Cortex of kidney (tissue), 1 donor: Measurements from ENCODE around the gene TSPAN13.

Experiments used
- DNase-seq: peaks from one replicate; lab custom pipeline; 2025; lab: John Stamatoyannopoulos, UW

The TSPAN13 gene

GRCh38 chr7:16774986-16775385 is 21.4 kb downstream of the TSPAN13 start:
- DNase-seq = no peak

GRCh38 chr7:16776053-16776452 is 22.5 kb downstream of the TSPAN13 start:
- no peak for DNase-seq

GRCh38 chr7:16778476-16778875 is 24.9 kb downstream of the TSPAN13 start:
- no peak for DNase-seq

DNA sequence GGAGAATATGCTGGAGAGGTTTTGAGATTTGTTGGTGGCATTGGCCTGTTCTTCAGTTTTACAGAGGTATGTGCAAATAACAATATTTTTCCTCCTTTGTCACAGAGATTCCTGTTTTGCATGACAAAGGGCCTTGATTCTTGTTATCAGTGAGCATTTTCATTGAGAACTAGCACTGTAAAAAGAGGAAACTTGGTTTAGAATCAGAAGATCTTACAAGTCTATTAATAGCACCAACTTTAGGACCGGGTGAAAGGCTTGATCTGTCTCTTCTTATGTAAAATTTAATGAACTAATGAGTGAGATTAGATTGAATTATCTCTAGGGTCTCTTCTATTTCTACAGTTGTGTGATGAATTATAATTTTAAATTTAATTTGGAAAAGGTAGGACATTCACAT is 25.5 kb downstream of the TSPAN13 start:
- no peak for DNase-seq

- no peak for DNase-seq
These were observed 27.0 kb downstream of the TSPAN13 start for GRCh38 chr7:16780596-16780995.

DNA sequence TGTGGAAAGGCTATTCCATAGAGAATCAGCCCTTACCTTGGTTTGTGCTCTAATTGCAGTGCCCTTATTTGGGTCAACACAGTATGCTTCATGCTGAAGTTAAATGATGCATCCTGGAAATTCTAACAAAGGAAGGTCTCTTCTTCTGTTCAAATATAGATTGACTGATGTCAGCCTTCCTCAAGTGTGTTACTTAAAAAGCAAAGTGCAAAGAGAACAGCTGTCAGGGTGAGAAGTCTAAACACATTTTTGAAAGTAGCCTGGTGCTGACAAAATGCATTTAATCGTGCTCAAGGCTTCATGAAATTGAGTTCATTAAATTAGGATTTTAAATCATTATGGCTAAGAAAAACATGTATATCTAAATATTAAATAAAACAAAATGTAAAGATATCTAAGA is 31.8 kb downstream of the TSPAN13 start:
- no peak for DNase-seq

DNA sequence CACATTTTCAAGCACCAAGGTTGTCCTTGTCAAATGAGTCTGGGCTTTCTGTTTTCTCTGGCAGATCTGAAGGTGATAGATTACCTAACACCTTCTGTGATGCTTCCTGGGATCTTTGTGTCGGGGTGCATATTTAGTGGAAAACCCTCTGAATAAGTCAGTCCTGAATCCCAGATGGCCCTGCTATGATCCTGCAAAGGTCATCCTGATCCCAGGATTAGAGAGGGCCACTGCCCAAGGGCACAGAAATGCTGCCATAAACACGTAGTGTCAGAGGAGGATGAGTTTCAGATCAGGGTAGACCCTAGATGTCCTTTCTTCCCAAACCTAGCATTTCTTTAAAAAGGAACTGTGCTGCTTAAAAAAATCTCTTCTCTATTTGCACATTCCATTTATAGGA is 32.3 kb downstream of the TSPAN13 start:
- DNase-seq = no peak

DNA sequence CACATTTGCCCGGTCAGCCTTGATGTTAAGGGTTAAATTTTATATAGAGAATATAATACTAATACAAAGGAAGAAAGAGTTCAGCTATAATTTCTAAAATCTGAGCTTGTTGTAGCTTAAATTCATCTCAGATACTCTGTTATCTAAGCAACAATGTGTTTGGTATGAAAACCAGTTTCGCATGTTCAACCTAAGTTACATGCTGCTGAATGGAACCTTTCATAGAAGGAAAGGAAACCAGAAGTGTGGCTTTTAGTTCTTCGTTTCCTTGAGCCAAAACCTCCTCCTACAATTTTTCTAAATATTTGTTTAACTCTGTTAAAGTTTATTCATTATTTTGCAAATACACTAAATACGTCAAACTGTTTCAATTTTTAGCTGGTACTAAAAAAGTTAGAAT is 32.7 kb downstream of the TSPAN13 start:
- DNase-seq = no peak

GRCh38 chr7:16787127-16787526 is 33.6 kb downstream of the TSPAN13 start:
- no peak for DNase-seq

DNA sequence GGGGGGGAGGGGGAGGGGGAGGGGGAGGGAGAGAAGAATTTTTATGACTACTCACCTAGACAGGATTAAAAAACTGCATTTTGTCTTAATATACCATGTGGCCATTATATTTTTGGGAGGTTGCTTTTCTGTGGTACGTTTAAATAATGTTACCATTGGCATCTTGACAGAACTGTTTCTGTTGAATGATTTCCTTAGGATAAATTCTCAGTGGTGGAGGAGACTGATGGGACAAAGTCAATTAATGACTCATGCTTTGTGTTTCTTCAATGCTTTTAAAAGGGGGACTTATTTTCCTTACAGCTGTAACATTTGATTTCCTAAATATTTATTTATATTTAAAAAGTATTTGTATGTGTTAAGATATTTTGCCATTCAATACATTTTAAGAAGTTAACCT is 37.5 kb downstream of the TSPAN13 start:
- no peak for DNase-seq

DNA sequence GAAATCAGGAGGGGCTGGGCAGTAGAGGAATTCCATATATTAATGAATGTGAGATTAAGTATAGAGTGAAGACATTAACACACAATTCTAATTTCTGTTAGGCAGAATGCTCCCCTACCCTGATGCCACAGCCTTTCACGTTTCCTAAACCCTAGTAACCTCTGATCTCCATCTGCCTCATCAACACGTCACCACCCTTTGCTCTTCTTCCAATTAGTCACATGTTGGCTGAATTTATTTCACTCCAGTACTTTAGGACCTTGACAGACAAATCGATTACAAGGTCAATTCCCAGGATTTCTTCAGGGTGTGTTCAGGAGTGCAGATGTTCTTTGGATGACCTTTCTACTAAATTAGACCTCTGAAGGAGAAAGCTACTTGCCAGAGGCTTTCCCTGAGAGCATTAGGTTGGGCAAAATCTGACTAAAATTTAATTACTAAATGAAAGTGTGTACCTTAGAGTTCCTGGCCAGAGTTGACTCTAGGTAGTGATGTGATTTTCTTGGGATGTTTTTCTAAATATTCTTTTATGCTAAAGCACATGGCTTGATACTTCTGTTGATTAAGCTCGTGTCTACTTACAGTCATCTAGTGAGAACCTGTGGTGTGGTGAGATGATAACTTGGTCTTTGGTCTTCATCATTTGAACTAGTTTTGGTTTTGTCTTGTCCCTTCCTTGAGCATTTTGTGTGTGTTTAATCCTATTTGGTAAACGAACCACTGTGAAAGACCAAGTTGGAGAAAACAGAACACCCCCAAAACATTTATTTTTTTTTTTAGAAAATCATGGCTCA is 38.5 kb downstream of the TSPAN13 start:
- no peak for DNase-seq

DNA sequence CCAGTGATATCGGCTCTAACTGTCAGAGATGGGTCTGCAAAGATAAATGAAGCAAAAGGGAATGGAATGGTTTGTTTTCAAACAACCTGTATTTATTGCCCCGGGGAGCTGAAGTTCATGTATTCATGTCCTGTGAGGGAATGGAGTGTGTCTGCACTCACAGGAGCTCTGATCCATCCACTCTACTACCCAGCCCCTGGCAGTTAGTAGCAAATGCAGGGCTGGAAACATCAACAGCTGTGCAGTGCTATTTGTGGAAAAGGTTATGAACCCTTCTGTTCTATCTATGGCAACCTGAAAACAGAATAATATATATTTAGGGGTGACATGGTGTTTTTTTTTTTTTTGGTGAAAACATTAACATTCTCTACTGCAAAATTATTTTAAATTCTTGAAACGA is 41.4 kb downstream of the TSPAN13 start:
- no peak for DNase-seq

DNA sequence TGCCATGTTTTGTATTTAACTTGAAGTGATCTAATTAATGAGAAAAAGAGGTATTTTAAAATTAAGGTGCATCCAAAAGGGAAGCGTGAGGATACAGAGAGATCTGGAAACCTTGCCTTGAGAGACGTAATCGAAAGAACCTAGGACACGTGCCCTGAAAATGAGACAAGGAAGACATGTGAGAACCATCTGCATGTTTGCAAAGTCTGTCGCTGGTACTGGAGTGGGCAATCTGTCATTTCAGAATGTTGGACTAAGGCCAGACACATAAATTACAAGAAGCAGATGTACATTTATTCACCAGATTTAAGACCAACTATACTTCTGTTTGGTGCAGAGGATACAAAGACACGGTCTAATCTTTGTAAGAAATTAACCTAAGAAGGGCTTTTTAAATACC is 42.1 kb downstream of the TSPAN13 start:
- no peak for DNase-seq

DNA sequence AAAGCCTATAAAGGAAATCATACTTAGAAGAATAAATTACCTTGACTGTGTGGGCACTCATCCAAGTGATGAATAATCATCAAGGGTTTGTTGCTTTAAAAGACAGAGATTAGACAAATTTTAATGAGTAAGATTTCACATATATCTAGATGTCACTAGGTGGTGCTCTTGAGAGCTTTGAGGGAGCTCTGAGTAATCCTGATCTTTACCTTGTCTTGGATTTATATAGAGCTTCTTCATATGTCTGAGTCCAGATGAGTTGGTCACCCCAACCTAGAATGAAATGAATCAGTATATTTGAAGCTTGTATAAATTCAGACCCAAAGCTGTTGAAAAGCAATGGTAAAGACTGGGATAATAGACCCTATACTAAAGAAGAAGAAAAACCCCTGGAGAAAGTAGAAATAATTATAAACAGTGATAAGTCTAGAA is 47.6 kb downstream of the TSPAN13 start:
- no peak for DNase-seq

- DNase-seq = no peak
These were observed 48.0 kb downstream of the TSPAN13 start for GRCh38 chr7:16801579-16801978.

- DNase-seq = no peak
These were observed 49.6 kb downstream of the TSPAN13 start for GRCh38 chr7:16803125-16803524.

- no peak for DNase-seq
These were observed 50.5 kb downstream of the TSPAN13 start for GRCh38 chr7:16803881-16804673.

- no peak for DNase-seq
These were observed 51.3 kb downstream of the TSPAN13 start, which contains the start of gene AGR2 for GRCh38 chr7:16804674-16805439. AGR2 (minus strand) TSS chr7:16804999; CDS start chr7:16801796, 3,203 bp downstream.

DNA sequence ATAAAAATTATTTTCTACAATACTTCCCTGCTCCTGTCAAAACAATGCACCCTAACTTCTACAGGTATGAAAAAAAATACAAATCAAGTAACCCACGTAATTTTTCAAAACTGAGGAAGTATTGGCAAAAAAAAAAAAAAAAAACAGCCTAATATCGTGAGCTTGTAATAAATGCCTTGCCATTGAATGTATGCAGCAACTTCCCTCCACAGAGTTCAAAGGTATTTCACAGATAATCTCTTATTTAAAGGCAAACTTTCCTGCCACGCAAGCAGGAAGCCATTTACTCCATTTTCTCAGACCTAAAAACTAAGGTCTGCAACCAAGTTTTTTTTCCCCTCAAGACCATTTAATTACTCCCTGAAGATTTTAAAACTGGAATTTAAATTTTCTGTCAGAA is 51.9 kb downstream of the TSPAN13 start:
- no peak for DNase-seq

- no peak for DNase-seq
These were observed 56.6 kb downstream of the TSPAN13 start for GRCh38 chr7:16810112-16810511.

GRCh38 chr7:16810573-16810972 is 57.0 kb downstream of the TSPAN13 start:
- no peak for DNase-seq

GRCh38 chr7:16811551-16811950 is 58.0 kb downstream of the TSPAN13 start:
- DNase-seq = no peak
